Omental fat pad (tissue), 4 donors: ENCODE data around the gene RPL37. TPM values are rescaled to one million over a fixed set of nuclear protein-coding genes. Genes with fewer than 3 reads are reported as not detected.
"Not testable (repeated sequence)": the region's sequence is repeated elsewhere in the genome, so short reads cannot be mapped to it uniquely, and the experiment has no call there.

Experiments used
- ATAC-seq: fragments of 150-250 bp; one replicate; pipeline ENCODE4 v1.9.1; 2016; ENCODE audit warnings: mild to moderate bottlenecking, moderate library complexity; ENCODE audit not compliant: low FRiP score
- DNase-seq: peaks from one replicate; pipeline ENCODE4 v3.0.0-alpha.2; 2019; ENCODE audit warnings: low spot score
- CTCF ChIP-seq, 3 donors: fragments of 450-650 bp; IDR thresholded peaks; one replicate each; pipeline ENCODE4 v1.5.1; 2016 to 2017; ENCODE audit warnings: antibody characterized with exemption in 3 of 3, mild to moderate bottlenecking in 3 of 3, moderate library complexity in 2 of 3
- total RNA-seq, 4 donors: library from RNA; depleted of rRNA; stranded (reverse); fragments of >200 nt; gene quantifications; one replicate each; pipeline ENCODE4 v1.1.0, GENCODE V29; 2016

The RPL37 gene
- total RNA-seq, 4 donors from 2014 or later: 118 to 158 (median 149) TPM

DNA sequence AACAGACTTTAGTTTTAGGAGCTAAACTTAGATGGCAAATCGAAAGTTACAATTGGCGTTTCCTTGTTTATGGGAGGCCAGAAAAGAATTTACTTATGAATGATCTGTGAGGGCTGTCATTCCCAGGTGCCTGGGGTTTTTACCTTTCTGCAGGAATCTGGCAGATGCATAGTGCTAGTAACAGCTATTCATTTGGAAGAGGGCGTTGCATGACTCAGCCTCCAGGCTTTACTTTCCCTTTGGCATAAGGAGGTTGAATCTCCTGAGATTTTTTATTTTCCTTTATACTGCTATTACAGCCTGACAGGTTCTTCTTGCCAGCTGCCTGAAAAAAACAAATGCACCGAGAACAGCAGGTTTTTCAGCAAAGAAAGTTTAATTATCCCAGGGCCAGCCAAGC lies 36.2 kb upstream of the RPL37 start:
- no peak for TF ChIP-seq CTCF (IDR thresholded peaks at IDR 0.05)
- ATAC-seq (no peak), DNase-seq (no peak)

DNA sequence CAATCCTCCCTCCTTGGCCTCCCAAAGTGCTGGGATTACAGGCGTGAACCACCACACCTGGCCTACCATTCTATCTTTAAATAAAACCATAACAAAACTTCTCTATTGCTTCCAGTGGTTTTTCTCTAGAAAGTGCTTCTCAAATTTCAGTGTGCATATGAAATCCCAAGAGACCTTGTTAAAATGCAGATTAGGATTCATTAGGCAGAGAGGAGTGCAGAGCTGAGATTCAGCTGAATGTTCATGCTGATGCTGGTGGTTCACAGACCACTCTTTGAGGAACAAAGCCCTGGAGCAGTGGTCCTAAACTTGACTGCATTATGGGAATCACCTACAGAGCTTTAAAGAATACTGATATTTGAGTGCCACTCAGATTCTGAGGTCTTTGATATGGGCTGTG lies 34.4 kb upstream of the RPL37 start:
- ATAC-seq (no peak), DNase-seq (no peak)
- TF ChIP-seq CTCF (IDR thresholded peaks at IDR 0.05): no peak

GRCh38 chr5:40866844-40867243 lies 31.8 kb upstream of the RPL37 start:
- TF ChIP-seq CTCF (IDR thresholded peaks at IDR 0.05): no peak
- DNase-seq: no peak
- no peak for ATAC-seq

GRCh38 chr5:40865004-40865403 lies 30.0 kb upstream of the RPL37 start:
- not testable (repeated sequence) for ATAC-seq, DNase-seq

DNA sequence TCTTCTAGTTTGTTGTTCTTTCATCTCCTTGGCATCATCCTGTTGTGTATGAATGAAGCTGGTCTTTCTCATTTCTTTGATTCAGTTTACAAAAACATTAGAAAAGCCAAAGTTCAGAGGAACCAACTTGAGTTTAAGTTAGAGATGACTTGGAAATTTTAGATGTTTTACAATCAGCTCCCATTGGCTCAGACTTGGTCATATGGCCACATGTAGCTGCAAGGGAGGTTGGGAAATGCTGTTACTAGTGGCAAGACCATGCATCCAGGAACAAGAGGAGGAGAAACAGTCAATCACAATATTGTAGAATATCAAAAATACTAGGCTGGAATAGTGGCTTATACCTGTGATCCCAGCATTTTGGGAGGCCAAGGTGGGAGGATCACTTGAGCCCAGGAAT lies 25.7 kb upstream of the RPL37 start:
- DNase-seq (no peak), ATAC-seq (no peak)
- no peak for TF ChIP-seq CTCF (IDR thresholded peaks at IDR 0.05)

- ATAC-seq: no peak
- DNase-seq: no peak
- TF ChIP-seq CTCF (IDR thresholded peaks at IDR 0.05): no peak
These were observed 18.7 kb upstream of the RPL37 start for GRCh38 chr5:40853632-40854192.

DNA sequence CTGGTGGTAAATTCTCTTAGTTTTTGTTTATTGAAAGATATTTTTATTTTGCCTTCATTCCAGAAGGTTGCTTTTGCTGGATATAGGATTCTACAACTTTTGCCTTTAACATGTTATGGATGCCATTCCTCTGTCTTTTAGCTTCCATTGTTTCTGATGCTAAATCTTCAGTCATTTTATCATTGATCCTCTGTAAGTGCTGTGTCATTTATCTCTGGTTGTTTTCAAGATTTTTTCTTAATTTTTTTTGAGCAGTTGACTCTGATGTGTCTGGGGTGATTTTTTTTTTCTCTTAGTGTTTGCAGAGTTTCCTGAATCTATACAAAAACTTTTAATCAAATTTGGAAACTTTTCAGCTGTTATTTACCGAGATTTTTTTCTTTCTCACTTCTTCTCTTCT lies 12.5 kb upstream of the RPL37 start:
- no peak for DNase-seq
- no peak for ATAC-seq
- TF ChIP-seq CTCF (IDR thresholded peaks at IDR 0.05): no peak

DNA sequence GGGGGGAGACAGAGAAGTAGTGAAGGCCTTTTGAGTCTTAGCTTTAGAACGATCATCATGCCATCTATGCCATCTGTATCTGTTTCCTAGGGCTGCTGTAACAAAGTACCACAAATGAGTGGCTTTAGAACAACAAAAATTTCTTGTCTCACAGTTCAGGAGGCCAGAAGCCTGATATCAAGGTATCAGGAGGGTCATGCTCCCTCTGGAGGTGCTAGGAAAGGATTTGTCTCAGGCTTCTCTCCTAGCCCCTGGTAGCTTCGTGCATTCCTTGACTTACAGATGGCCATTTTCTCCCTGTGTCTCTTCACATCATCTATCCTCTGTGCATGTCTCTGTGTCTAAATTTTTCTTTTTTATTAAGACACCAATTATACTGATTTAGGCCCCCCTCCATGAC lies 11.3 kb upstream of the RPL37 start:
- TF ChIP-seq CTCF (IDR thresholded peaks at IDR 0.05): no peak
- no peak for ATAC-seq

More for the DNA sequence above, 11.3 kb upstream of the RPL37 start:
- DNase-seq: no peak
